Measurements from ENCODE around the gene DNAH11.
"Not testable (repeated sequence)": the region's sequence is repeated elsewhere in the genome, so short reads cannot be mapped to it uniquely, and the experiment has no call there.

DNAH11 gene, protein sequence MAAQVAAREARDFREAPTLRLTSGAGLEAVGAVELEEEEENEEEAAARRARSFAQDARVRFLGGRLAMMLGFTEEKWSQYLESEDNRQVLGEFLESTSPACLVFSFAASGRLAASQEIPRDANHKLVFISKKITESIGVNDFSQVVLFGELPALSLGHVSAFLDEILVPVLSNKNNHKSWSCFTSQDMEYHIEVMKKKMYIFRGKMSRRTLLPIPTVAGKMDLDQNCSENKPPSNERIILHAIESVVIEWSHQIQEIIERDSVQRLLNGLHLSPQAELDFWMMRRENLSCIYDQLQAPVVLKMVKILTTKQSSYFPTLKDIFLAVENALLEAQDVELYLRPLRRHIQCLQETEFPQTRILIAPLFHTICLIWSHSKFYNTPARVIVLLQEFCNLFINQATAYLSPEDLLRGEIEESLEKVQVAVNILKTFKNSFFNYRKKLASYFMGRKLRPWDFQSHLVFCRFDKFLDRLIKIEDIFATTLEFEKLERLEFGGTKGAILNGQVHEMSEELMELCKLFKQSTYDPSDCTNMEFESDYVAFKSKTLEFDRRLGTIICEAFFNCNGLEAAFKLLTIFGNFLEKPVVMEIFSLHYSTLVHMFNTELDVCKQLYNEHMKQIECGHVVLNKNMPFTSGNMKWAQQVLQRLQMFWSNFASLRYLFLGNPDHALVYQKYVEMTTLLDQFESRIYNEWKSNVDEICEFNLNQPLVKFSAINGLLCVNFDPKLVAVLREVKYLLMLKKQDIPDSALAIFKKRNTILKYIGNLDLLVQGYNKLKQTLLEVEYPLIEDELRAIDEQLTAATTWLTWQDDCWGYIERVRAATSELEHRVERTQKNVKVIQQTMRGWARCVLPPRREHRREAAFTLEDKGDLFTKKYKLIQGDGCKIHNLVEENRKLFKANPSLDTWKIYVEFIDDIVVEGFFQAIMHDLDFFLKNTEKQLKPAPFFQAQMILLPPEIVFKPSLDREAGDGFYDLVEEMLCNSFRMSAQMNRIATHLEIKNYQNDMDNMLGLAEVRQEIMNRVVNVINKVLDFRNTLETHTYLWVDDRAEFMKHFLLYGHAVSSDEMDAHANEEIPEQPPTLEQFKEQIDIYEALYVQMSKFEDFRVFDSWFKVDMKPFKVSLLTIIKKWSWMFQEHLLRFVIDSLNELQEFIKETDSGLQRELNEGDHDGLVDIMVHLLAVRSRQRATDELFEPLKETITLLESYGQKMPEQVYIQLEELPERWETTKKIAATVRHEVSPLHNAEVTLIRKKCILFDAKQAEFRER (N-terminal part only)

GRCh38 chr7:21542891-21543527 lies at the start of gene DNAH11:
Gene DNAH11 (plus strand): TSS chr7:21543039. CDS start chr7:21543246, 207 bp downstream.
- no peak for DNase-seq

- DNase-seq, result no peak
These were observed 47.1 kb upstream of the DNAH11 start for GRCh38 chr7:21495731-21496130.

DNA sequence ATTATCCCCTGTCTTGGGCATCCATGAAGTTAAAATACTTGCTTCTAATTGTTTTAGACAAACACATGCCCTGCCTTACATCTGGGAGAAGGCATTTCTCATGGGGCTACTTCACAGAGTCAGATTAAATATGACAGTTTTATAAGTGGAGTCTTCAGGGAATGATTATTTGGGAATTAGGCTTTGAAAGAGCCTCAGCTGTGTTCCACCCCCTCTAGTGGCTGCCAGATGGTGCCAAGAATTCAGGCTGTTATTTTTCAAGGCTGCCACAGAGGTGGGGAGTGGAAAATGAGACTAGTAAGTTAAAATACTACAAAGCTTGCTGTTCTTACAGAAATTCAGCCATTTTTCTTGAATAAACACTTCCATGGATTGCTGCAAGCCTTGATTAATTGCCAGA lies 45.8 kb upstream of the DNAH11 start:
- no peak for DNase-seq

DNA sequence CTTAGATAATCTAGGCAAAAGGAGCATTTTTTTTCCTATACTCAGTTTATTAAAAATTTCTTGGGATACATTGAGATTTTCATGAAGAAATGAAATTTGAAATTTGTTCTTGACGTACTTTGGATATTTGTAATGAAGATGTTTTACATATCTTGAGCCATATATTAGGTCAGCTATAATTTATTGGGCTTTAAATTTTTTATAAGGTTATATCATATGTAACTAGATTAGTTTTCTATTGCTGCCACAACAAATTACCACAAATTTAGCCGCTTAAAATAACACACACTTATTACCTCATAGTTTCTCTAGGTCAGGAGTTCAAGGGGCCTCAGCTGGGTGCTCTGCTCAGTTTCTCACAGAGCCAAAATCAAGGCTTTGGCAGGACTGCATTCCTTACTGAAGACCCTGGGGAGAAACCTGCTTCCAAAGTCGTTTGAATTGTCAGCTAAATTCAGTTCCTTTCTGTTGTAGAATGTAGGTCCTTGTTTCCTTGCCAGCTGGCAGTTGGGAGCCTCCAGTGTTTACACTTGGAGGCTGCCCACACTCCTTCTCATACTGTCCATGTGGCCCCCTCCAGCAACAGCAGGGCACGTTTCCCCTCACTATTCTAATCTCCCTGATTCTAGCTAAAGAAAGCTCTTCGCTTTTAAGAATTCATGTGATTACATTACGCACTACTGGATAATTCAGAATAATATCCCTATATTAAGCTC lies 42.6 kb upstream of the DNAH11 start:
- no peak for DNase-seq

- no peak for DNase-seq
These were observed 38.8 kb upstream of the DNAH11 start for GRCh38 chr7:21504021-21504420.

- no peak for DNase-seq
These were observed 35.1 kb upstream of the DNAH11 start for GRCh38 chr7:21507627-21508343.

DNA sequence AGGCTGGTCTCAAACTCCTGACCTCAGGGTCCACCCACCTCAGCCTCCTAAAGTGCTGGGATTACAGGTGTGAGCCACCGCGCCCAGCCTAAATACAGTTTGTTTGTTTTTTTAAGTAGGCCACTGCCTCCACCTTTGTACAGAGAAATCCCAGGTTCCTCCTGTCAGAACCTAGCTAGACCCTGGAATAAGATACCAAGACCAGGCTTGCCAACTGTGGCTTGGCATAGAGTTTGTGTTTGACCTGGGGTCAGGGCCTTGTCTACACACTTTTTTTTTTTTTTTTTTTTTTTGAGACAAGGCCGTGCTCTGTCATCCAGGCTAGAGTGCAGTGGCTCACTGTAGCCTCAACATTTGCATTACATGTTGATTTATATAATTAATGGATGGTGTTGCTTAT lies 34.3 kb upstream of the DNAH11 start:
- no peak for DNase-seq

- no peak for DNase-seq
These were observed 28.8 kb upstream of the DNAH11 start for GRCh38 chr7:21514062-21514461.

- DNase-seq, result no peak
These were observed 18.2 kb upstream of the DNAH11 start for GRCh38 chr7:21524680-21525079.

- DNase-seq, result no peak
These were observed 16.8 kb upstream of the DNAH11 start for GRCh38 chr7:21526007-21526406.

- DNase-seq, result no peak
These were observed 16.4 kb upstream of the DNAH11 start for GRCh38 chr7:21526448-21526847.

GRCh38 chr7:21532485-21532884 lies 10.4 kb upstream of the DNAH11 start:
- not testable (repeated sequence) for DNase-seq

DNA sequence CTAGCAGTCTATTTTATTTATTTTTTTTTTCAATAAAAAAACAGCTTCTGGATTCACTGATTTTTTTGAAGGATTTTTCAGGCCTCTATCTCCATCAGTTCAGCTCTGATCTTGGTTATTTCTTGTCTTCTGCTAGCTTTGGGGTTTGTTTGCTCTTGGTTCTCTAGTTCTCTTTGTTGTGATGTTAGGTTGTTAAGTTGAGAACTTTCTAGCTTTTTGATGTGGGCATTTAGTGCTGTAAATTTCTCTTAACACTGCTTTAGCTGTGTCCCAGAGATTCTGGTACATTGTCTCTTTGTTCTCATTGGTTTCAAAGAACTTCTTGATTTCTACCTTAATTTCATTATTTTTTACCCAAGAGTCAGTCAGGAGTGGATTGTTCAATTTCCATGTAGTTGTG lies 9.2 kb upstream of the DNAH11 start:
- DNase-seq, result not testable (repeated sequence)

GRCh38 chr7:21536445-21537118 lies 6.3 kb upstream of the DNAH11 start:
- not testable (repeated sequence) for DNase-seq

DNA sequence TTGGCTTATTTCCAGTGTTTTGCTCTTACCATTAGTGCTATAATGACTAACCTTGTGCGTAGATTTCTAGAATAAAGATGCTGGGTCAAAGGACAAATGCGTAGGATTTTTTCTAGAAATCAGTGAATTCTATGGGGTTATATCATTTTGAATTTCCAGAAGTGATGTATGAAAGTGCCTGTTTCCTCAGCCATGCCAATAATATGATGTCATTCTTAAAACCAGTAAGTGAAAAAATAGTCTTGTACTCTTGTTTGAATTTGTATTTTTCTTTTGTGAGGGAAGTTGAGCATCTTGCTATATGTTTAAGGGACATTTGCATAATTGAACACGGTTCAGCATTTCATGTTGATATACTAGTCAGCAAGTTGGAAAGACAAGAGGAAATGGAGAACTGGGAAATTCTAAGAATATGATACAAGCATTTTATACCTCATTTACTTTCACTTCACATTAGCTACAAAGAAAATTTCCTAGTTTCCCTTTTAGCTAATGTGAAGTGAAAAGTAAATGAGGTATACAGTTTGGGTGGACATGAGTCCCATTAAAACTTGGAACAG lies 3.8 kb upstream of the DNAH11 start:
- no peak for DNase-seq

- no peak for DNase-seq
These were observed 876 bp downstream of the DNAH11 start for GRCh38 chr7:21543528-21544302.

- DNase-seq, result no peak
These were observed 1.4 kb downstream of the DNAH11 start for GRCh38 chr7:21544303-21544656.

DNA sequence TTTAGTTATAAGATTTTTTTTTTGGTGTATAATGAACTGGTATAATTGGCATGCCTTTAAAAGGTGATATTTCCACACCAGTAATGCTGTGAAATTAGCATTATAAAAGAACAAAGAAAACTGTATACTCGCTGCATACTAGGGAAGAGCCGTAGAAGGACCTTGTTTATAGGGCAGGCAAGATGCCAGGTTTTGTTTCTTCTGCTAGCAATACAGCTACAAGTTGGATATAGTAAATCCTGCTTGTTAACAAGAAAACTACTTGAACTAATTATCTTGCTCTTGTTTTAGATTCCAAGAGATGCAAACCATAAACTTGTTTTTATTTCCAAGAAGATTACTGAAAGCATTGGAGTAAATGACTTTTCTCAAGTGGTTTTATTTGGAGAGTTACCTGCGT lies 1.9 kb downstream of the DNAH11 start:
- DNase-seq, result no peak

DNA sequence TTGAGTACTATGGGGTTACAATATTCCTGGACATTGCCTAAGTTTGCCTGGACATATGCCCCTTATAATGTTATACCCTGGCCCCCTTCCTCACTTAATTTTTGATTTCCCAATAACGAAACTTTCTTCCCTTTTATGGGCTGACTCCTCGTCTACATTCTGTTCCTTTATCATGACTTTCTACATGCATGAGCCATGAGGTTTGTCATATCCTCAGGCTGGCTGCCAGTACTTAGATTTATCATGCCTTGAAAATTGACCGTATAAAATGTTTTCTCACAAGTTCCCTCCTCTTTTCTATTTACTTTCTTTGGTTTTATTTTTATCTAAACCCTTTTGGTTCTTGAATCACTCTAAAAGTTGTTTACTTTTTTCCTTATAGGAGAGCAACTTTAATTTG lies 4.7 kb downstream of the DNAH11 start:
- no peak for DNase-seq

GRCh38 chr7:21548491-21548890 lies 5.7 kb downstream of the DNAH11 start:
- DNase-seq, result no peak

Measured in NCI-H446 treated with DMSO at 0.1 percent for 48 hours (cell line).